Measurements from ENCODE around the gene SERPIND1.
"Not testable (repeated sequence)": the region's sequence is repeated elsewhere in the genome, so short reads cannot be mapped to it uniquely, and the experiment has no call there.

SERPIND1 gene

GRCh38 chr22:20818471-20818870, 44.6 kb downstream of the SERPIND1 start:
- DNase-seq, result no peak

- no peak for DNase-seq
Measured at GRCh38 chr22:20819471-20819870, 45.6 kb downstream of the SERPIND1 start.

- DNase-seq, result not testable (repeated sequence)
Measured at GRCh38 chr22:20821717-20822239, 47.9 kb downstream of the SERPIND1 start.

GRCh38 chr22:20822240-20822639, 48.3 kb downstream of the SERPIND1 start:
- DNase-seq, result no peak

GRCh38 chr22:20823264-20823663, 49.4 kb downstream of the SERPIND1 start:
- DNase-seq, result no peak

GRCh38 chr22:20825216-20825615, 51.3 kb downstream of the SERPIND1 start:
- DNase-seq, result not testable (repeated sequence)

- no peak for DNase-seq
Measured at GRCh38 chr22:20825624-20826023, 51.7 kb downstream of the SERPIND1 start.

- DNase-seq, result not testable (repeated sequence)
Measured at GRCh38 chr22:20826373-20827152, 52.6 kb downstream of the SERPIND1 start.

GRCh38 chr22:20829491-20830134, 55.7 kb downstream of the SERPIND1 start:
- no peak for DNase-seq

GRCh38 chr22:20833225-20833665, 59.3 kb downstream of the SERPIND1 start:
- no peak for DNase-seq

GRCh38 chr22:20834206-20834605, 60.3 kb downstream of the SERPIND1 start:
- DNase-seq, result no peak

GRCh38 chr22:20834725-20835124, 60.8 kb downstream of the SERPIND1 start:
- DNase-seq, result no peak

All from NCI-H146 (cell line).